ENCODE results near the gene NIM1K. TPM values are rescaled to one million over a fixed set of nuclear protein-coding genes. Genes with fewer than 3 reads are reported as not detected.
A peak's percentile ranks its signal among the peaks of the same experiment; 100 is the strongest.
"Not testable (repeated sequence)": the region's sequence is repeated elsewhere in the genome, so short reads cannot be mapped to it uniquely, and the experiment has no call there.

NIM1K gene
- total and polyA plus RNA-seq, 4 donors: 7.9 to 18.4 (median 13.0) TPM

- WGBS (ENCODE audit: insufficient coverage): under 1% methylated on average over 70 of the region's 70 CpGs
- H3K4me1 ChIP-seq (ENCODE audit: control insufficient read depth, insufficient read depth, low read length): peaks cover 6% of the 10 kb centered on the region
- peak within 1 kb of the TSS; percentile 100 for H3K4me3 ChIP-seq (ENCODE audit: low read depth, low read length)
- no peaks in the 10 kb centered on the region for H3K27me3 ChIP-seq (ENCODE audit: control insufficient read depth, insufficient read depth, low read length)
- no peaks in the 10 kb centered on the region for H3K9me3 ChIP-seq (ENCODE audit: control insufficient read depth, insufficient read depth, low read length)
- peak within 1 kb of the TSS; percentile 98 for H3K27ac ChIP-seq (ENCODE audit: low read depth, low read length)
- peak; percentile 96 to 100 (median 100) for DNase-seq (ENCODE audit: low read depth in 4 of 6, low spot score in 6 of 6)
- H3K36me3 ChIP-seq (ENCODE audit: control insufficient read depth, insufficient read depth, low read length): no peaks in the 10 kb centered on the region
These were observed 121.2 kb downstream of the NIM1K start, which contains the start of gene HMGCS1 for GRCh38 chr5:43313035-43313853. Gene HMGCS1, minus strand, starts transcription at chr5:43313412. Its CDS starts 14,447 bp downstream, at chr5:43298965.

- Histone ChIP-seq H3K9me3 (ENCODE audit: control insufficient read depth, insufficient read depth, low read length) (no peaks in the 10 kb centered on the region), H3K4me1 (ENCODE audit: control insufficient read depth, insufficient read depth, low read length) (peaks cover 6% of the 10 kb centered on the region), H3K27ac (ENCODE audit: low read depth, low read length) (peak overlapping the region; percentile 98), H3K4me3 (ENCODE audit: low read depth, low read length) (peak overlapping the region; percentile 100), H3K36me3 (ENCODE audit: control insufficient read depth, insufficient read depth, low read length) (no peaks in the 10 kb centered on the region), H3K27me3 (ENCODE audit: control insufficient read depth, insufficient read depth, low read length) (no peaks in the 10 kb centered on the region)
- WGBS (ENCODE audit: insufficient coverage): 29% methylated on average over 4 of the region's 8 CpGs
- no peak for DNase-seq (ENCODE audit: low read depth in 4 of 6, low spot score in 6 of 6)
These were observed 121.9 kb downstream of the NIM1K start for GRCh38 chr5:43313854-43314457.

DNA sequence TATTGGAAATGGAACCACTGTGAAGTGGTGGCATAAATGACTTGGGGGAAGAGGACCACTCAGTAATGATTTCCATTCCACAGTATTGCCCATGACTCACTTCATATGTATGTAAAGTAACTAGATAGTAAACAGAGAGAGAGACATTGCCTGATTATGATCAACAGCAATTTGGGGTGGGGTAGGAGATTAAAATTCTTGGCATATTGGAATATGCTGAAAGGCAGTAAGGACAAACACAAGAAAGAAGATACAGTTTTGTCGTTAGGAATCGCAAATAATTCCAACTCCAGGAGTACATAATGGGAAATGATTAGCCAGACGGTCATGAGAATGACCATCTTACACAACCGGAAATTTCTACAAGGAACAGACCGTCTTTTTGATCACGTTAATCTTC, 122.7 kb downstream of the NIM1K start:
- H3K27me3 ChIP-seq (ENCODE audit: control insufficient read depth, insufficient read depth, low read length): no peaks in the 10 kb centered on the region
- H3K36me3 ChIP-seq (ENCODE audit: control insufficient read depth, insufficient read depth, low read length): no peaks in the 10 kb centered on the region
- H3K27ac ChIP-seq (ENCODE audit: low read depth, low read length): peak overlapping the region; percentile 98
- no peaks in the 10 kb centered on the region for H3K4me1 ChIP-seq (ENCODE audit: control insufficient read depth, insufficient read depth, low read length)
- H3K9me3 ChIP-seq (ENCODE audit: control insufficient read depth, insufficient read depth, low read length): no peaks in the 10 kb centered on the region
- no CpG with 5 or more reads among the region's 6 CpGs for WGBS (ENCODE audit: insufficient coverage)
- no peak overlapping the region for H3K4me3 ChIP-seq (ENCODE audit: low read depth, low read length)
- no peak for DNase-seq (ENCODE audit: low read depth in 4 of 6, low spot score in 6 of 6)

GRCh38 chr5:43315263-43315662, 123.2 kb downstream of the NIM1K start:
- Histone ChIP-seq H3K27me3 (ENCODE audit: control insufficient read depth, insufficient read depth, low read length) (no peaks in the 10 kb centered on the region), H3K36me3 (ENCODE audit: control insufficient read depth, insufficient read depth, low read length) (no peaks in the 10 kb centered on the region), H3K4me1 (ENCODE audit: control insufficient read depth, insufficient read depth, low read length) (no peaks in the 10 kb centered on the region), H3K27ac (ENCODE audit: low read depth, low read length) (no peak overlapping the region), H3K4me3 (ENCODE audit: low read depth, low read length) (no peak overlapping the region), H3K9me3 (ENCODE audit: control insufficient read depth, insufficient read depth, low read length) (no peaks in the 10 kb centered on the region)
- DNase-seq (ENCODE audit: low read depth in 4 of 6, low spot score in 6 of 6): no peak
- WGBS (ENCODE audit: insufficient coverage): 98% methylated on average over 7 of the region's 8 CpGs

DNA sequence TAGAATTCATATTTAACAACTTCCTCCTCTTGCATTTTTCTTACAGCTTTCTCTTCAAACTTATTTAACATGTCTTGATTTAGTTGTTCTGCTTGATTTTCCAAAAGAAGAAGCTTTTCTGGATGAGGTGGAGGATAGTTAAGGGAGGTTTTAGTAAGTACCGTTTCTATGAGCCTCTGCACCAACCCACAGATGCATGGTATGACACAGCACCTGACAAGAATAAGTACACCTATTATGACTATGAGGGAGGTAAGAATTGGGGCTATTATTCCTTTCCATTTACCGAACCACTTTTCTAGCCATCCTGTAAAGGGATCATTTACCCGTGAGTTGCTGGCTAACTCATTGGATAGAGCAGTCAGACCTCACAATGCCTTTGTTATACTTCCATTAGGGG, 123.7 kb downstream of the NIM1K start:
- Histone ChIP-seq H3K27ac (ENCODE audit: low read depth, low read length) (no peak overlapping the region), H3K9me3 (ENCODE audit: control insufficient read depth, insufficient read depth, low read length) (no peaks in the 10 kb centered on the region), H3K4me3 (ENCODE audit: low read depth, low read length) (no peak overlapping the region), H3K27me3 (ENCODE audit: control insufficient read depth, insufficient read depth, low read length) (no peaks in the 10 kb centered on the region), H3K36me3 (ENCODE audit: control insufficient read depth, insufficient read depth, low read length) (no peaks in the 10 kb centered on the region), H3K4me1 (ENCODE audit: control insufficient read depth, insufficient read depth, low read length) (no peaks in the 10 kb centered on the region)
- DNase-seq (ENCODE audit: low read depth in 4 of 6, low spot score in 6 of 6): no peak
- no CpG with 5 or more reads among the region's 3 CpGs for WGBS (ENCODE audit: insufficient coverage)

DNA sequence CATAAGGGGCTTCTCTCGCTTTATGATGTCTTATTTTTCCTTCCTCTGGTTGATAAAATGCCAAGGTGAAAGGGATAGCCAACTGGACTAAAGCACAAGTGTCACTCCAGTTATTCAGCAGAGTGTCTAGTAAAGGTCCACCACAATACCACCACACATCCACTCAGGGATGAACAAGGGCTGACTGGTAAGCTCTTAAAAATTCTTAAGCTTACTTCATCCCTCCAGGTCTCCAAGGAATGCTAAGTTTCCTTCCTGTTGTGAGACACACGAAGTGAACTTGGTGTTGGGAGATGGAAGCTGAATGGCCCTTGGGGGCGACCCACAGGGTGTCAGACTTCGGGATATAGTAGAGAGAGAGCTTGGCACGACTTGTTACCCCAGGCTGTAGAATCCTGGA, 124.4 kb downstream of the NIM1K start:
- H3K4me3 ChIP-seq (ENCODE audit: low read depth, low read length): no peak overlapping the region
- no peaks in the 10 kb centered on the region for H3K4me1 ChIP-seq (ENCODE audit: control insufficient read depth, insufficient read depth, low read length)
- no peak overlapping the region for H3K27ac ChIP-seq (ENCODE audit: low read depth, low read length)
- no peaks in the 10 kb centered on the region for H3K36me3 ChIP-seq (ENCODE audit: control insufficient read depth, insufficient read depth, low read length)
- no peak for DNase-seq (ENCODE audit: low read depth in 4 of 6, low spot score in 6 of 6)
- no peaks in the 10 kb centered on the region for H3K9me3 ChIP-seq (ENCODE audit: control insufficient read depth, insufficient read depth, low read length)
- 97% methylated on average over 5 of the region's 5 CpGs for WGBS (ENCODE audit: insufficient coverage)
- H3K27me3 ChIP-seq (ENCODE audit: control insufficient read depth, insufficient read depth, low read length): no peaks in the 10 kb centered on the region

GRCh38 chr5:43320846-43321245, 128.8 kb downstream of the NIM1K start:
- 92% methylated on average over 3 of the region's 4 CpGs for WGBS (ENCODE audit: insufficient coverage)
- no peaks in the 10 kb centered on the region for H3K9me3 ChIP-seq (ENCODE audit: control insufficient read depth, insufficient read depth, low read length)
- DNase-seq (ENCODE audit: low read depth in 4 of 6, low spot score in 6 of 6): no peak
- no peak overlapping the region for H3K27ac ChIP-seq (ENCODE audit: low read depth, low read length)
- H3K4me1 ChIP-seq (ENCODE audit: control insufficient read depth, insufficient read depth, low read length): no peaks in the 10 kb centered on the region
- H3K27me3 ChIP-seq (ENCODE audit: control insufficient read depth, insufficient read depth, low read length): no peaks in the 10 kb centered on the region
- no peak overlapping the region for H3K4me3 ChIP-seq (ENCODE audit: low read depth, low read length)
- no peaks in the 10 kb centered on the region for H3K36me3 ChIP-seq (ENCODE audit: control insufficient read depth, insufficient read depth, low read length)

DNA sequence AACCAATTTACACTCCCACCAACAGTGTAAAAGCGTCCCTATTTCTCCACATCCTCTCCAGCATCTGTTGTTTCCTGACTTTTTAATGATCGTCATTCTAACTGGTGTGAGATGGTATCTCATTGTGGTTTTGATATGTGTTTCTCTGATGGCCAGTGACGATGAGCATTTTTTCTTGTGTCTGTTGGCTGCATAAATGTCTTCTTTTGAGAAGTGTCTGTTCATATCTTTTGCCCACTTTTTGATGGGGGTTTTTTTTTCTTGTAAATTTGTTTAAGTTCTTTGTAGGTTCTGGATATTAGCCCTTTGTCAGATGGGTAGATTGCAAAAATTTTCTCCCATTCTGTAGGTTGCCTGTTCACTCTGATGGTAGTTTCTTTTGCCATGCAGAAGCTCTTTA, 131.5 kb downstream of the NIM1K start:
- not testable (repeated sequence) for DNase-seq (ENCODE audit: low read depth in 4 of 6, low spot score in 6 of 6); H3K27ac ChIP-seq (ENCODE audit: low read depth, low read length)

GRCh38 chr5:43325624-43326023, 133.6 kb downstream of the NIM1K start:
- H3K36me3 ChIP-seq (ENCODE audit: control insufficient read depth, insufficient read depth, low read length); H3K4me3 ChIP-seq (ENCODE audit: low read depth, low read length); H3K27ac ChIP-seq (ENCODE audit: low read depth, low read length); DNase-seq (ENCODE audit: low read depth in 4 of 6, low spot score in 6 of 6); H3K4me1 ChIP-seq (ENCODE audit: control insufficient read depth, insufficient read depth, low read length); H3K27me3 ChIP-seq (ENCODE audit: control insufficient read depth, insufficient read depth, low read length); H3K9me3 ChIP-seq (ENCODE audit: control insufficient read depth, insufficient read depth, low read length): not testable (repeated sequence)

More for the DNA sequence above, 131.5 kb downstream of the NIM1K start:
- WGBS (ENCODE audit: insufficient coverage): no CpG with 5 or more reads among the region's 3 CpGs
- not testable (repeated sequence) for H3K36me3 ChIP-seq (ENCODE audit: control insufficient read depth, insufficient read depth, low read length); H3K4me3 ChIP-seq (ENCODE audit: low read depth, low read length); H3K27me3 ChIP-seq (ENCODE audit: control insufficient read depth, insufficient read depth, low read length); H3K4me1 ChIP-seq (ENCODE audit: control insufficient read depth, insufficient read depth, low read length); H3K9me3 ChIP-seq (ENCODE audit: control insufficient read depth, insufficient read depth, low read length)

All from spinal cord (tissue), 10 donors.